ENCODE data around the gene MAD1L1.
"Not testable (repeated sequence)": the region's sequence is repeated elsewhere in the genome, so short reads cannot be mapped to it uniquely, and the experiment has no call there.

Gene MAD1L1

DNA sequence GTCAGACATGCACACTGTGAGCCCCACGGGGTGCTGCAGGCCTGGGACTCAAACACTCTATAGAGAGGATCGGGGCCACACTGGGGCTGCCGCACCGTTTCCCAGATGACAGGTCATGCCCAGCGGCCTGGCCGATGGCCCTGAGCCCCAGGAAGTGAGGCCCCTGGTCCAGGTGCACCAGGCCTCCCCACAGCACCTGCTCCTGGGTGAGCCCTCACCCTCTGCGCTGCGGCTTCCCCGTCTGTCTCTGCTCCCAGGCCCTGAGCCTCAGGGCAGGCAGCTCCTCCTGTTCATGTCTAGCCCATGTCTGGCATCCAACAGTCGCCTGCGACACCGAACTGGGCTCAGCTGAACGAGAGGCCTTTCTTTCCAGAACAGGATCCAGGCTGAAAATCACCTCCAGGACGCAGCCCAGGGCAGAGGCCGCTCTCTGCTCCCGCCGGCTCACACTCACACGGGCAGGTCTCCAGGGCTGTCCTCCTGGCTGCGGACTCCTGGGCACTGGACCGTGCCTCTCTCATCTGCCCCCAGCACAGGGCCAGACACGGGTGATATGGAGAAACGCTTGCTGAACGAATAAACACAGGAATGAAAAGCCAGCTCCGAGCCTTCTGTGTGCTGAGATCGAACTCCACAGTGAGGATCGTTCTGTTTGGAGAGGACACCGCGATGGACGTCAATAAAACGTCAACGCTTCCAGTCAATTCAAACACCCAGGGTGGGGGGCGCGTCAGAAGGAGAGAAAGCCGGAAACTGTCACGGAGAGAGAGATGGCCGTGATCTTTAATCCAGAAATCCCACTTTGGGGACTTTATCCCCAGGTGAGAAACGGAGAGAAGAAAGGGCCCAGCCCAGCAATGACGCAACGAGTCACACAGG, 360.3 kb downstream of the MAD1L1 start:
- no peak for DNase-seq

DNA sequence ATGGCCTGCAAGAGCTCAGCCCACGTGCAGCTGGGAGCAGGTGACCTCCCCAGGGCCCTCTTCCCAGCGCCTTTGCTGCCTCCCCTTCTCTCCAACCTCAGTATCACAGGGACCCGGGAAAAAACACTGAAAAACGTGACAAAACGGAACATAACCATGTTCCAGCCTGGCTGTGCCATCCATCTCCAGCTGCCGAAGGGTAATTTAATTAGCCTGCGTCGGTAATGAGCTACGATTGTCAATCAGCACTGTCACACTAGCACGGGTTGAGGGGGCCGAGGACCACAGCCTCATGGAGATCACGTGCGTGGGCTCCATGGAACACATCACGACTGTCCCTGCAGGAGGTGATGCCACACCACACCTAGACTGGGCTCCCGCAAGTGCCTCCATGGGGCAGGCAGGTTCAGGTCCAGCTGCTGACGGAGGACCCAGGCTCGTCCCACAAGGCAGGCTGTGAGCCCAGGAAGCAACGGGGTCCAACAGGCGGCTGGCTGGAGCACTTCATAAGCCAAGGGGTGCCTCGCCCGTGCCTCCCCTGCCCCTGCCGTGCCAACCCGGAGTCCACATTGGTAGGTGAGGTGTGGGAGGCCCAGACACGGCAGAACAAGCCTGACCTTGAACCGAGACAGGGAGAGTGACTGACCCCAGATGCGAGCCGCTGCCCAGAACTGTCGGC, 363.2 kb downstream of the MAD1L1 start:
- no peak for DNase-seq

DNA sequence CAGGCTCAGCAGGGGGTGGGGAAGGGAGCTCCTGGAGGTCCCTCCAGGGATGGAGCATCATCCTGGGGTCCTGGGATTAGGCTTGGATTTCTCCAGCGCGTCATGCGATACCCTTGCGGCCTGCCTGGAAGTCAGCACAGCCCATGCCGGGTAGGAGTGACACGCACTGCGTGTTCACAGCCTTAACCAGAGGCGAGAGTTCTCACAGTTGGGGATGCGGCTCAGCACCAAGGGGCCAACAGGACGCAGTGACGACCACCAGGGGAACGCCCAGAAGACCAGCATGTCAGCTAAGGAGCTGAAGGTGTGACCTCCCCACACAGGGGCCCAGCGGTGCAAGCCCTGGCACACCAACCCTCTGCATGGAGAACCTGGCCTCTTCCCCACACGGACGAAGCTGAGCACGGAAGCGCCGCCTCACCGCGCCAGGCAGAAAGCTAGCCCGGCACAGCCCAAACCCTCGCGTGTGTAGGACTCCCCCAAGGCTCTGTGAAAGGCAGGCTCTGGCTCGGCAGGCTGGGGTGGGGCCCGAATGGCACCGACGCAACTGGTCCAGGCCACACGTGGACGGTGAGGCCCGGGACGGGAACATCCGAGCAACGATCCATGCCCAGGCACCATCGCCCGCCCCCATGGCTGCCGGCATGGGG, 364.1 kb downstream of the MAD1L1 start:
- no peak for DNase-seq

DNA sequence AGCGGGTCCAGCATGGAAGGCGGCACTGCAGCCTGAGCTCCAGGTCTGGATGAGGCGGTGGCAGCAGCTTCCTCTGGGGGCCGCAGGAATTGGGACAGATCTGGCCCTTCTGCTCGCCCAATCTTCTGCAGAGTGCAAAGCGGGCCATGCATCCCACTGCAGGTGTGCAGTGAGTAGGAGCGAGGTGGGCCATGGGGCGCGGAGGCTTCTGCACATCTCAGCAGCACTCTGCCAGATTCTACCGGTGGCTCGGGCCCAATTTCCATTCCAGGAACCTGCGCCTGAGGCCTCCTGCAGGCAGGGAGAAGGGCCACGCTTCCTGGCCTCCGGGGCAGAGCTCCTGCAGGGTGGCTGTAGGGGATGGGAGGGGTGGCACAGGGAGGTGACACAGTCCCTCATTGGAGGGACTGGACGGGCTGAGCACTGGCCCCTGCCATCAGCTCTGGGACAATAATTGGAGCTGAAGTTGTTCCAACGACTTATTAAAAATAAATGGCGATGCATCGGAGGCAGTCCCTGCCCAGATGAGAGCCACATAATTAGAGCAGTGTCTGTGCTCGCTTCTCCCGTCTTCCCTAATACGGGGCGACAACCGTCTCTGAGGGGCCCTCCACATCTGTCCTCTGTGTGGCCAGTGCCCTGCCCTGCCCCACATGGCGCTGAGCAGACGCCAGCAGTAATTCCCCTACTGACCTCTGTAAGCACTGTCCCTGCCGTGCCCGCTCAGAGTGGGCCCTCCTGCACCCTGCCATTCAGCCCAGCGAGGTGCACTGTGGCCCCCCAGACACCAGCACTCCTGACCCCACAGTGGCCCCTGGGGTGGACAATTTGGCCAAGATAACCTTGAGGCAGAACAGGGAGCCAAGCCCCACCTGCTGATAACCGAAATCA, 365.1 kb downstream of the MAD1L1 start:
- no peak for DNase-seq

DNA sequence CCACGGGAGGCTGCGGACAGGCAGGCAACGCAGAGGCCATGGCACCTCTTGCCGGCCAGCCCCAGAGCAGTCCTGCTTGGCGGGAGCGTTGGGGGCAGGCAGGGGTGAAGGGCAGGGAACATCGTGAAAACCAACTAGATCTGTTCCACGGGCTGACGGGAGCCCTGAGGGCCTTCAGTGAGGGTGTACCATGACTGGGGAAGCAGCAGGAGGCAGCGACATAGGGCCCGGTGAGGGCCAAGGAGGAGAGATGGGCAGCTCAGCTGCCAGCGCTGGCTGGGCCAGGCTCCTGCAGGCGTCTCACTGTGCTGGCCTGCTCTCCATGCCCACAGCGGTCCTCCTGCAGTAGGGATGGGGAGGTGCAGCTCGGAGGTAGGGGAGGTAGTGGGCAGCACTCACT, 366.1 kb downstream of the MAD1L1 start:
- no peak for DNase-seq

DNA sequence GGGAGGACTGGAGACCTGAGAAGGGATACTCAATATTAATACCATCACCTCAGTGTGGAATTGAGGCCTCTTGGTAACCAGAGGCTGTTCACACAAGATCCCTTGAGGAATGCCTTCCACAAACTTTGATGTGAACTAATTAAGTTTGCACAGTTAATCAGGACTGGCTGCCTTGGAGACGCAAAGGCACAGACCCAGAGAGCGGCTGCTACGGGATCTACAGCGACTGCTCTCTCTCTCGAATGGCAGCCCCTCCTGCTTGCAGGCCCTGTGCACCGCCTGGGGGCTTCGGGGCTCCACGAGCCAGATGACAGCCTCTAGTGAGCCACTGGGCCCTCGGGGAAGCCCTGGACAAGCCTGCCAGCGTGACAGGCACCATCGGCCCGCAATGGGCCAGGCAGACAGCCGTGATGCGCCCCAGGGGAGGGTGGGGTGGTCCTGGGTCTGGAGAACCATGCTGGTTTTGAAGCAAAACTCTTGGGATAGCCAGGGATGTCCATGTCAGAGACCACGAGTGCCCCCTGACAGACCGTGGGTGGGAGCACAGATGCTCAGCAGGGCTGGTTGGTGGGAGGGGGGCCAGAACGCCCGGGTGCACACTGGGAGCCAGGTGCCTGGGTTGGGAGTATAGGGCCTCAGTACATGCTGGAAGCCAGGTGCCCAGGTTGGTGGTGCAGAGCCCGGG, 367.0 kb downstream of the MAD1L1 start:
- DNase-seq = no peak

DNA sequence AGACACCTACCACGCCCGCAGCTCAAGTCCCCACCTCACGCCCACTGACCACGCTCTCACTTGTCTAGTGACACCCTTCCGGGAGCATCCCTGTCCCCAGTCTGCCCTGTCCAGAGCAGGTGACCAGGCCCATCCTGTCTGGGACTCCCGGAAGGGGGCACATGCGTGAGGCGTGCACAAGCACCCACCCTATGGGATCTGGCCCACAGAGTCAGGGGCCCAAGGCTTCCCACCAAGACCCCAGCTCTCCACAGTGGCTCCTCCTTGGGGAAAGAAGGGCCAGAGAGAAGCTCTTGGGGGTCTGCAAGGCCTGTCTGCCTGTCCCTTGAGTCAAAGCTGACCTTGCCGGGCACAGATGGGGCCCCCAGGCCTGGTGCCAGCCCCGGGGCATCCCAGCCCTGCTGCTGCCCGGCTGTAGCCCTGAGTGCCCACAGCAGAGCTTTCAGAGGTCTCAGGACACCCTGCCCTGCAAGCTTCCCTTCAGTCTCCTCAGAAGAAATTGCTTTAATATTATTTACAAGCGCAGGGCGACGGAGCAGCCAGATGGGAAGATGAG, 367.7 kb downstream of the MAD1L1 start:
- no peak for DNase-seq

DNA sequence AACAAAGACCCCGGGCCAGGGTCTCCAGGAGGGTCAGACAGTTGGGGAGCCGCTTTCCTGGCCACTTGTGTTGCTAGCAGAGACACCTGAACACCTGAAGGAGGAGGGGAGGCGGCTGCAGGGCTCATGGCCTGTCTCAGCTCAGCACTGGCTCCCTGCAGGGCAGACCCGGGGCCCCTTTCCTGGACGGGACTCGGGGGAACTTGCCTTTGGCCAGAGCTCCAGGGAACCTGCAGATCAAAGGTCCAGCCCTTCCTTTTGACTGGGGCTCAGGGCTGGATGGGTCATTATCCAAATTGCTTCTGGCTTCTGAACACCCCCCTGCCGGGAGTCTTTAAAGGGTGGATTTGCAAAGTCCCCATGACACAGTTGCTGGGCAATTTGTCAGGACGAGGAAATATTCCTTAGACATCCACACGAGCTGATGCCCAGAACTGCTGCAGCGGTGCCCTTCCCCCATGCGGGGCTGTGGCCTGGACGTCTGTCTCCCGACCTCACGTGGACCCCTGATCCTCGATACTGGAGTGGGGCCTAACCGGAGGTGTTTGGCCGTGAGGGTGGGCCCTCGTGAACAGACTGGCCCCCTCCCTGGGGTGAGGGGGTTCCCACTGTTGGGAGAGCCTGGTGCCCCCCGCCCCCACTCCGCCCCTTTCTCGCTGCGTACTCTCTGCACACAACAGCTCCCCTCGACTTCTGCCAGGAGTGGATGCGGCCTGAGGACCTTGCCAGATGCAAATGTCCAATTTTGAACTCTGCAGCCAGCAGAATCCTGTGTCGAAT, 368.4 kb downstream of the MAD1L1 start:
- no peak for DNase-seq

DNA sequence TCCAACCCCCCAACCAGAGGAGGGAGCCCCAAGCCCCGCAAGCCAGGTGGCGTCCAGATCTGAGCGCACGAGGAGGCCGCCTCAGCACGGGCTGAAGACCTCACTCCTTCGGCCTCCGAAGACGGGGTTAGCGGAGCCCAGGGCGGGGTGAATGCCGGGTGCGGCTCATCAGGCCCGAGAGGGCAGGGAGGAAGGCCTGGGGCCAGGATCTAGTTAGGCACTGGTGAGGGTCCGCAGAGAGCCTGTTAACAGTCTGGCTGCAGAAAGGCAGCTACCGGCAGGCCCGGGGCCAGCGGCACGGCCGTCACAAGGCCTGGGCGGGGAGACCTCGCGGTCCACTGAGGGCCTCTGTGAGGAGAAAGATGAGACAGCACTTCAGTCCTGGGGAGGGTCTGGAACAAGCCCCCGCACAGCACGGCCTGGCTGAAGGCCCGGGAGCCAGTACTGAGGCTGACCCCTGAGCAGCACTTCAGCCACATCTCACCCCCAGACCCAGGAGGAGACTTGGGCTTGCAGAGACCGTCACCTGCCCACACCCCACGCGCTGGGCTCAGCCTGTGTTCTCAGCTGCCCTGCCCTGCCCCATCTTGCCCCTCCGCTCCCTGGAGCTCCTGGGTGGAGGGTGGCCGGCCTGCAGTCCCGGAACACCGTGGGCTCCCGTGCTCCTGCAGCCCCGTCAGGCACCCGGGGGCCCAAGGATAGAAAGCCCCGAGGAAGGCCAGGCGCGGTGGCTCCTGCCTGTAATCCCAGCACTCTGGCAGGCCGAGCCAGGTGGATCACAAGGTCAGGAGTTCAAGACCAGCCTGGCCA, 369.4 kb downstream of the MAD1L1 start:
- no peak for DNase-seq

DNA sequence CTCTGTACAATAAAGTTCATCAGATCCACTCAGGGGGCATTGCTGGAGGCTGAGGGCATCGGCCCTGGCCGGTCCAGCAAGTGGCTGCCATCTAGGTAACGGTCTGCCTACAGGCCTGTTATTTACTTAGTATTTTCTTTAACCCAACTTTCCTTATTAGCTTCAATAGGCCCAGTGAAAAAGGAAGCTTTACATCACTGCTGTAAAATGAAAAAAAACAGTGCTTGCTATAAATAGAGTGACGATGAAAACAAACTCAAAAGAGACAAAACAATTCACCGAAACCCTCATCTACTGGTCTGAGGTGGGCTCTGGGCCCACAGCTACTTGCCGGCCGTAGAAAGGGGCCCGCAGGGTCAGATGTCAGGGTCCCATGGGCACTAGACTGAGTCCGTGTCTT, 370.2 kb downstream of the MAD1L1 start:
- DNase-seq = no peak

DNA sequence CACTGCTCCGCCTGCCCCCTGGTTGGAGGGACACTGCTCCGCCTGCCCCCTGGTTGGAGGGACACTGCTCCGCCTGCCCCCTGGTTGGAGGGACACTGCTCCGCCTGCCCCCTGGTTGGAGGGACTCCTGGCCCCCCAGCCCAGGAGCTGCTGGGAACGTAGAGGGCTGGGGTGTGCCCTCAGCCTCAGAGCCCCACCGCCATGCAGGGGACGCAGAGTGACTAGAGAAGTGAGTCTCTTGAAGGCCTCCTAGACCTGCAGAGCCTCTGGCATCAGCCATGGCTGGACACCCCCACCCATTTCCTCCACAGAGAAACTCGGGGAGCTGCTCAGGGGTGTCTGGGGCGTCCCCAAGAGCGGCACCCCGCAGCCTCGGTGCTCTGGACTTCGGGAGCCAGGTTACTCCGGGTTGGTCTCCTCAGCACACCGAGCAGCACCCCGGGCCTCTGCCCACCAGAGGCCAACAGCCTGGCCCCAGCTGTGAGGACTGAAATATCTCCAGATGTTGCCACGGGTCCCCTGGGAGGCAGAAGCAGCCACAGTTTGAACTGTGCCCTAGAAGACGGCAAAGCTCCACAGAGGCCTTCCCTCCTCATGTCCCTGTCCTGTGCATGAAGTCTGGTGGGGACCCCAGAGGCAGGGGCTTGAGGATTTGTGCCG, 370.8 kb downstream of the MAD1L1 start:
- no peak for DNase-seq

DNA sequence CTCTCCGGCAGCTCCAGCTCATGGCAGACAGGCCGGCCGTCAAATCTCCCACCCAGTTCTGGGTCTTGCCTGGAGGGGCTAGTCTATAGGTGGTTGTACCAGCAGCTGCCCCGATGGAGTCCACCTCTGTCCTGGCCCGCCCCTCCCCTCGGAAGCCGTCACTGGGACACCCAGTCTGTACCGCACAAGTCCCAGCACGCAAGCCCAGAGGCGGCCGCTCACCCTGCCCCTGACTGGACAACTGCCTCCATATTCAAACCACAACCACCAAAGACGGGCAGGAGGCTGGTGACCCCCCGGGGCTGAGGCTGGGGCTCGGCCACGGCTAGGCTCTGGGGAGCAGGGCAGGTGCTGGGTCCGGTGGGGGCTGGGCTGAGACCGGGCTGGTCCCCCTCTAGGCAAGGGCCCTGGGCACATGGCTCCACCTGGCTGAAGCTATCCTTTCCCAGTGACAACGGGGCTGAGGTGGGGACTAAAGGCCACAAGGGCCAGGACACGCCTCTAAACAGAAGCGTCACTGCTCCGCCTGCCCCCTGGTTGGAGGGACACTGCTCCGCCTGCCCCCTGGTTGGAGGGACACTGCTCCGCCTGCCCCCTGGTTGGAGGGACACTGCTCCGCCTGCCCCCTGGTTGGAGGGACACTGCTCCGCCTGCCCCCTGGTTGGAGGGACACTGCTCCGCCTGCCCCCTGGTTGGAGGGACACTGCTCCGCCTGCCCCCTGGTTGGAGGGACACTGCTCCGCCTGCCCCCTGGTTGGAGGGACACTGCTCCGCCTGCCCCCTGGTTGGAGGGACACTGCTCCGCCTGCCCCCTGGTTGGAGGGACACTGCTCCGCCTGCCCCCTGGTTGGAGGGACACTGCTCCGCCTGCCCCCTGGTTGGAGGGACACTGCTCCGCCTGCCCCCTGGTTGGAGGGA, 371.6 kb downstream of the MAD1L1 start:
- DNase-seq = not testable (repeated sequence)

DNA sequence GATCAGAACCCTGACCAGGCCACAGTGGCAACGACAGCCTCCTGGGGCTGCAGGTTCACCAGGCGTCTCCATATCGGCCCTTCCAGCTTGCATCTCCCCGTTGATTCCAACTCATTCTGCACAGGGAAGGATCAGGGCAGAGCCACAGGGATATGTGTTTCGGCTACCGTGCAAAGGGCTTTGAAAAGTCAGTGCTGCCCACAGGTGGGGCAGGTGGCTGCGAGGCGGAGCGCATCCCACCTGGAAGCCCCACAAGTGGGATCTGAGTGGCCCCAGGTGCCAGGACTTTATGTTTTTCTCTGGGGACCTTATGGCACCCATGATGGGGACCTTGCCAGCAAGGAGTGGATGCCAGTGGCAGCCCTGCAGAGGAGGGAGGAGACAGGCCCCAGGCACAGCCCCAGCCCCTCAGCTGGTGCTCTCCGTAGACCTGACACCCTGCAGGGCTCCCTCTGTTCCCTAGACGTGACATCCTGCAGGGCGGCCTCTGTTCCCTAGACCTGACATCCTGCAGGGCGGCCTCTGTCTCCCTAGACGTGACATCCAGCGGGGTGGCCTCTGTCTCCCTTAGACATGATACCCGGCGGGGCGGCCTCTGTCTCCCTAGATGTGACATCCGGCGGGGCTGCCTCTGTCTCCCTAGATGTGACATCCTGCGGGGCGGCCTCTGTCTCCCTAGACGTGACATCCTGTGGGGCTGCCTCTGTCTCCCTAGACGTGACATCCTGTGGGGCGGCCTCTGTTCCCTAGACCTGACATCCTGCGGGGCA, 373.3 kb downstream of the MAD1L1 start:
- DNase-seq = no peak

DNA sequence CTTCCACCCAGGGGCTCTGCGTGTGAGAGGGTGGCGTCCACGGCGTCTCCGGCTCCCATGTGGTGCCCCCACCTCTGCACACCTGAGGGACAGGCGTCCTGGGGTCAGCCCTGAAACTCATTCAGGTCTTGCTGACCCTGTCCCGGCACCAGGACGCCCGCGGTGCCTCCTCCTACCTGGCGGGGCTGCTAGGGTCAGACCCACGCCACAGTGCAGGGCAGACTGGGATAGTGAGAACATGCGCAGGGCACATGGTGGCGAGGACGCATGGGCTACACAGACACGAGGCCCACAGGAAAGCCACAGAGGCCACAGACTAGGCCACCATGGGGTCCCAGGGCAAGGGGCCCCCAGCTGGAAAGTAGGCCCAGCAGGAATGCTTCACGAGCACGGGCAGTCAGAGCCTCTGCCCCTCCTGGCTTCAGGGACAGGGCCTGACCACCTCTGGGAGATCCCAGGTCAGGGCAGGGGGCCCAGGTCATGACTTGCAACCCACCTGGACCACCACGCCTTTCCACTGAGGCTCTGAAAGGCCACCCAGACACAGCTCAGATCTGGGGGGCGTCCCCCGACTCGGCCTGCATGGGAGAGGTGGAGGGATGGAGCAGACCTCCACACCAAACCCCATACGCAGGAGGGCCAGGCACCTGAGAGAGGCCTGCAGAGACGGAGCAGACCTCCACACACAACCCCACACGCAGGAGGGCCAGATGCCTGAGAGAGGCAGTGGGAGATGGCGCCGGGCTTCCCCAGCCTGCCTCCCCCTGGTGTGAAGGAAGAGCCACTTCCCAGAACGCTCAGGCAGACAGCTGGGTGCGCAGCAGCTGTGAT, 374.1 kb downstream of the MAD1L1 start:
- DNase-seq = no peak

DNA sequence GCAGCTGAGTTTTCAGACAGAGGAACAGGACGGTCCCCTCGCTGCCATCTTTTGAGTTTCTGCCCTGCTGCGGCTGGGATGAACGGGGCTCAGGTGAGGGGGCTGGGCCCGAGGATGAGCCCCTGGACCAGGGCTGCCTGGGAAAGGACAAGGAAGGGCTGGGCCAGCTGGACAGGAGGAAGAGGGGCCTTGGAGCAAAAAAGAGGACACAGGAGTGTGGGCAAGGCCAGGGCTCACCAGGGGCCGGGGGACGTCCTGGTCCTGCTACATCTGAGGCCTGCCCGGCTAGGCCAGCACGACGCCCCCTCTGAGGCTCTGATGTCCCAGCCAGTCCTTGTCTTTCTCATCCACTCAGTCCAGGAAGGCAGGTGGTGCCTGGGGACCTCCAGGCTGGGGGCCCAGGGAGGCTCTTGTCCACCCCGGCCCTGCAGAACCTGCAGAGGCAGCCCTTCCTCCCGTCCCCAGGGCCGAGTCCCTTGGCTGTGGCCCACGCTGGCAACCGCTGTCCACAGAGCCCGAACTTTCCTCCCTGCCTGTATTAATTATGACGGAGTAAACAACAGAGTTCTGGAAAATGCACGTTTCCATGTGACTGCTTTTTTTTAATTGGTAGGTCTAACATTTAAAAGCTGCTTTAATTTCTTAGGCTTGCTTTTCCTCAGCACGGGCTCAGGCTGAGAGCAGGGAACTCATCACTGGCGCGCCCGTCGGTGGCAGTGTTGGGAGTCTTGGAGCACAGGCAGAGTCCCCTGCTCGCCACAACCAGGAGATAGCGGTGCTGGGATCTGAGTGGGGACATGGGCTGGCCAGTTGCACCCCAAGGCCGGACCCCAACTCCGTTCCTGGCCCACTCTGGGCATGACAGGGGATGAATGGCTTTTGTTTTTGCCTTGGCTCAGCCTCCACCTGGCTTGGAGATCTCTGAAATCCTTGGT, 375.0 kb downstream of the MAD1L1 start:
- DNase-seq = no peak
